Natural killer cell (primary cell): ENCODE results near the gene GLB1L. TPM values are rescaled to one million over a fixed set of nuclear protein-coding genes. Genes with fewer than 3 reads are reported as not detected.

ENCODE experiments used
- ATAC-seq, 3 donors: fragments of 150-1000 bp in 2 of 3; fragments of 200-7000 bp in 1 of 3; cut with Tn5 transposase; 1 replicate in 1 of 3; 2 replicates in 2 of 3; pipeline ENCODE4 v1.10.0; 2021; ENCODE audit warnings: mild to moderate bottlenecking in 2 of 3, moderate library complexity in 2 of 3
- DNase-seq, 2 donors: peaks; one replicate each; pipeline versions ENCODE4 v3.0.0 to v3.0.0-alpha.2; 2013 to 2021; ENCODE audit warnings: mixed read lengths in 1 of 2
- H3K27ac ChIP-seq: one replicate; pipeline ENCODE4 v1.5.1; 2013; ENCODE audit warnings: mild to moderate bottlenecking, low read length
- H3K27me3 ChIP-seq: one replicate; pipeline ENCODE4 v1.6.1; 2013; ENCODE audit warnings: low read length; ENCODE audit not compliant: control insufficient read depth, insufficient read depth
- H3K36me3 ChIP-seq: one replicate; pipeline ENCODE4 v1.6.1; 2013; ENCODE audit warnings: low read length; ENCODE audit not compliant: control insufficient read depth, insufficient read depth
- H3K4me1 ChIP-seq: one replicate; pipeline ENCODE4 v1.6.1; 2013; ENCODE audit warnings: low read length; ENCODE audit not compliant: control insufficient read depth, insufficient read depth
- H3K4me3 ChIP-seq: one replicate; pipeline ENCODE4 v1.5.1; 2013; ENCODE audit warnings: low read length
- H3K9me3 ChIP-seq: one replicate; pipeline ENCODE4 v1.6.1; 2013; ENCODE audit warnings: low read length; ENCODE audit not compliant: control insufficient read depth, insufficient read depth
- H3K27ac Mint-ChIP-seq, 2 donors: one replicate each; pipeline ENCODE4 v1.8.0; 2022; ENCODE audit warnings: mild to moderate bottlenecking in 2 of 2, mixed read lengths in 2 of 2, moderate library complexity in 1 of 2
- H3K27me3 Mint-ChIP-seq, 2 donors: one replicate each; pipeline ENCODE4 v1.8.0; 2022; ENCODE audit warnings: low read depth in 2 of 2, mixed read lengths in 2 of 2
- H3K36me3 Mint-ChIP-seq: one replicate; pipeline ENCODE4 v1.8.0; 2022; ENCODE audit warnings: mixed read lengths
- H3K4me1 Mint-ChIP-seq, 2 donors: one replicate each; pipeline ENCODE4 v1.8.0; 2022; ENCODE audit warnings: mixed read lengths in 2 of 2
- H3K4me3 Mint-ChIP-seq: one replicate; pipeline ENCODE4 v1.8.0; 2022; ENCODE audit warnings: mild to moderate bottlenecking, moderate library complexity, mixed read lengths
- H3K9me3 Mint-ChIP-seq, 2 donors: one replicate each; pipeline ENCODE4 v1.8.0; 2022; ENCODE audit warnings: mixed read lengths in 2 of 2
- WGBS: methylation state at CpG from one replicate; pipeline ENCODE4 v1.1.7; 2013; ENCODE audit warnings: missing lambda C conversion rate; ENCODE audit not compliant: insufficient coverage; 5-methylcytosine and 5-hydroxymethylcytosine counted together
- intact Hi-C: fragments of 100-400 bp; cut with micrococcal nuclease; formaldehyde crosslinking; loops from one replicate; pipeline ENCODE4 v1.14.2; 2022
- total RNA-seq, 4 donors: library from RNA; stranded (reverse); fragments of 120-200 nt in 1 of 4; gene quantifications; one replicate each; pipeline versions ENCODE4 v1.2.3 to v1.2.4, GENCODE V29; 2013 to 2022
- TF ChIP-seq, protein P1 (sequence below): fragments of 200-600 bp; IDR thresholded peaks from one replicate; pipeline ENCODE4 v1.8.0; 2022; ENCODE audit warnings: antibody characterized with exemption

The GLB1L gene
- total RNA-seq, 3 donors from 2014 or later (not counting 1 experiment from before 2014, with no cell fraction given): 4.3 to 7.7 (median 4.5) TPM

GRCh38 chr2:219292616-219293015 is 47.4 kb upstream of the GLB1L start:
- Mint-ChIP-seq H3K4me3 (no peak overlapping the region), H3K27me3 (peaks cover 0 to 2% of the 10 kb centered on the region in 2 donors), H3K36me3 (no peaks in the 10 kb centered on the region), H3K9me3 (no peaks in the 10 kb centered on the region), H3K4me1 (peaks cover 6 to 17% of the 10 kb centered on the region in 2 donors), H3K27ac (no peak overlapping the region)
- no peak for ATAC-seq
- intact Hi-C loops: no loop called here
- 95% methylated on average over 8 of the region's 9 CpGs for WGBS
- TF ChIP-seq, protein P1, sequence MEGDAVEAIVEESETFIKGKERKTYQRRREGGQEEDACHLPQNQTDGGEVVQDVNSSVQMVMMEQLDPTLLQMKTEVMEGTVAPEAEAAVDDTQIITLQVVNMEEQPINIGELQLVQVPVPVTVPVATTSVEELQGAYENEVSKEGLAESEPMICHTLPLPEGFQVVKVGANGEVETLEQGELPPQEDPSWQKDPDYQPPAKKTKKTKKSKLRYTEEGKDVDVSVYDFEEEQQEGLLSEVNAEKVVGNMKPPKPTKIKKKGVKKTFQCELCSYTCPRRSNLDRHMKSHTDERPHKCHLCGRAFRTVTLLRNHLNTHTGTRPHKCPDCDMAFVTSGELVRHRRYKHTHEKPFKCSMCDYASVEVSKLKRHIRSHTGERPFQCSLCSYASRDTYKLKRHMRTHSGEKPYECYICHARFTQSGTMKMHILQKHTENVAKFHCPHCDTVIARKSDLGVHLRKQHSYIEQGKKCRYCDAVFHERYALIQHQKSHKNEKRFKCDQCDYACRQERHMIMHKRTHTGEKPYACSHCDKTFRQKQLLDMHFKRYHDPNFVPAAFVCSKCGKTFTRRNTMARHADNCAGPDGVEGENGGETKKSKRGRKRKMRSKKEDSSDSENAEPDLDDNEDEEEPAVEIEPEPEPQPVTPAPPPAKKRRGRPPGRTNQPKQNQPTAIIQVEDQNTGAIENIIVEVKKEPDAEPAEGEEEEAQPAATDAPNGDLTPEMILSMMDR: no peak
- Histone ChIP-seq H3K4me1 (peaks cover 10% of the 10 kb centered on the region), H3K4me3 (no peak overlapping the region), H3K27me3 (no peaks in the 10 kb centered on the region), H3K9me3 (no peaks in the 10 kb centered on the region), H3K27ac (no peak overlapping the region), H3K36me3 (no peaks in the 10 kb centered on the region)
- DNase-seq: no peak

- intact Hi-C loops: no loop called here
- H3K27me3 ChIP-seq: no peaks in the 10 kb centered on the region
- no peak for DNase-seq
- H3K4me1 ChIP-seq: peaks cover 10% of the 10 kb centered on the region
- Mint-ChIP-seq H3K36me3 (no peaks in the 10 kb centered on the region), H3K27ac (no peak overlapping the region), H3K4me1 (peaks cover 6 to 17% of the 10 kb centered on the region in 2 donors), H3K4me3 (no peak overlapping the region), H3K27me3 (peaks cover 0 to 2% of the 10 kb centered on the region in 2 donors), H3K9me3 (no peaks in the 10 kb centered on the region)
- no peak overlapping the region for H3K27ac ChIP-seq
- no peaks in the 10 kb centered on the region for H3K9me3 ChIP-seq
- no peaks in the 10 kb centered on the region for H3K36me3 ChIP-seq
- TF ChIP-seq, protein P1: no peak
- WGBS: 83% methylated on average over 4 of the region's 4 CpGs
- ATAC-seq: no peak
- H3K4me3 ChIP-seq: no peak overlapping the region
These were observed 46.8 kb upstream of the GLB1L start for GRCh38 chr2:219291910-219292490.

GRCh38 chr2:219291394-219291793 is 46.1 kb upstream of the GLB1L start:
- Histone ChIP-seq H3K9me3 (no peaks in the 10 kb centered on the region), H3K27ac (no peak overlapping the region), H3K4me1 (peaks cover 10% of the 10 kb centered on the region), H3K4me3 (no peak overlapping the region), H3K27me3 (no peaks in the 10 kb centered on the region), H3K36me3 (peaks cover 5% of the 10 kb centered on the region)
- Mint-ChIP-seq H3K27ac (peak overlapping the region in 1 of 2 donors; percentile 31), H3K36me3 (no peaks in the 10 kb centered on the region), H3K27me3 (peaks cover 0 to under 1% of the 10 kb centered on the region in 2 donors), H3K4me1 (peaks cover 6 to 17% of the 10 kb centered on the region in 2 donors), H3K4me3 (no peak overlapping the region), H3K9me3 (no peaks in the 10 kb centered on the region)
- intact Hi-C loops: no loop called here
- DNase-seq (no peak), ATAC-seq (no peak)
- TF ChIP-seq, protein P1: no peak
- 100% methylated on average over 2 of the region's 7 CpGs for WGBS
